B cell (primary cell): ENCODE measurements around the gene FBXO48.

Experiments used
- CTCF ChIP-seq: fragments of 200-600 bp; IDR thresholded peaks from one replicate; pipeline ENCODE4 v1.8.0; 2022; ENCODE audit warnings: antibody characterized with exemption, mild to moderate bottlenecking
- EZH2 ChIP-seq: IDR thresholded peaks from 2 replicates; pipeline ENCODE4 v1.6.1; 2012; ENCODE audit warnings: borderline replicate concordance, low read depth, mild to moderate bottlenecking, moderate library complexity, low read length; ENCODE audit not compliant: insufficient read depth, poor library complexity, severe bottlenecking

GRCh38 chr2:68472796-68473414 is 5.8 kb upstream of the FBXO48 start:
- TF ChIP-seq EZH2: no peak
- TF ChIP-seq CTCF: no peak
